ENCODE measurements around the gene TMEM108. TPM values are rescaled to one million over a fixed set of nuclear protein-coding genes. Genes with fewer than 3 reads are reported as not detected.

The TMEM108 gene
- total RNA-seq, 3 donors from 2014 or later, result not detected

DNA sequence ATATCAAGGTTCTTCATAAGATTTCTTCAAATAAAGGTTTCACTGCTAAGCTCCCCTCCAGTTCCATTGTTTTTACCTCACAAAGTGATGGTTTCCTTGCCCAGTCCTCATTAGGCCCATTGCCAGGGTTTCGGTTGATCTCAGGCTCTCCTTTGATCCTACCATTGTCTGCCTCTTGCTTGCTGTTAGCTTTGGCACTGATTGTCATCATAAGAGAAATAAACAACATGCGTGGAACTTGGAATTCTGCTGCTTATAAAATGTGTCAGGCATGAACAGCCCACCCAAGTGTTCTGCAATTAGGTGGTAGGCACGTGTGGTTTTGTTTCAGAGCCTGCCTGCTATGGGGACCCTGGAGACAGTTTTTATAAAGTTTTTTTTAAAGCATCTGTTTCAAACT lies 254.1 kb downstream of the TMEM108 start:
- H3K4me3 Mint-ChIP-seq, result no peak overlapping the region
- no peaks in the 10 kb centered on the region for H3K9me3 Mint-ChIP-seq
- DNase-seq, result no peak
- no peaks in the 10 kb centered on the region for H3K36me3 Mint-ChIP-seq (ENCODE audit: insufficient read depth)
- ATAC-seq, result no peak
- peaks cover 3% of the 10 kb centered on the region for H3K27me3 Mint-ChIP-seq (ENCODE audit: low read depth)
- no peaks in the 10 kb centered on the region for H3K4me1 Mint-ChIP-seq (ENCODE audit: low read depth)

DNA sequence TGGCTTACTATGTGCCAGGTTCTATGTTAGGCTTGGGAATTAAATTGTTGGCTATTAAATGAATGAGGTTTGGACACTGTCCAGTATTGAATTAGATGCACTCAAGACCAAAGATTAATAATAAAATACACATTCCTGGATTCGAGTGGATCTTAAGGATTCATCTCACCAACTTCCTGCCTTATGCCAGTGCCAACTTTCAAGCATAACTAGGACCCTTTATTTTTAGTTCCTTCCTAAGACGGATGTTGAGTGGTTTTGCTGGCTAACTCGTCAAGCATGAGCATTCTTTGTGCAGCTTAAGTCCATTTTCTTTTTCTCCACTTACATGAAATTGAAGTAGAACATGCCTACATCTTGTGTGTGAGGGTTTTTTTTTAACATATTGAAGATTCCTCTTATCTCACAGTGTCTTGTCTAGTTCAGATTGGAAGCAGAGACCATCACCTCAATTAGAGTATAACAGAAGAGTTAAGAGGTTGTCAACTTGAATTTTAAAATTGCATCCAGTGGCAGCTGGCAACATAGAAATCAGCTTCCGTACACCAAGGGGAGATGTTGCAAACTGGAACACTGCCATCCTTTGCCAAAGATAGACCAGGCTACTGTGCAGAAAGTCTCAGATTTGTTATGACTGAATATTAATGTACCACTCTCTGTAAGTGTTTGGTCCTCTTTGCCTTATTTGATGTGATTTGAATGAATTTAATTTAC lies 255.4 kb downstream of the TMEM108 start:
- H3K4me1 Mint-ChIP-seq (ENCODE audit: low read depth), result no peaks in the 10 kb centered on the region
- ATAC-seq (no peak), DNase-seq (no peak)
- peaks cover 3% of the 10 kb centered on the region for H3K27me3 Mint-ChIP-seq (ENCODE audit: low read depth)
- H3K36me3 Mint-ChIP-seq (ENCODE audit: insufficient read depth), result no peaks in the 10 kb centered on the region
- no peaks in the 10 kb centered on the region for H3K9me3 Mint-ChIP-seq
- H3K4me3 Mint-ChIP-seq, result no peak overlapping the region

DNA sequence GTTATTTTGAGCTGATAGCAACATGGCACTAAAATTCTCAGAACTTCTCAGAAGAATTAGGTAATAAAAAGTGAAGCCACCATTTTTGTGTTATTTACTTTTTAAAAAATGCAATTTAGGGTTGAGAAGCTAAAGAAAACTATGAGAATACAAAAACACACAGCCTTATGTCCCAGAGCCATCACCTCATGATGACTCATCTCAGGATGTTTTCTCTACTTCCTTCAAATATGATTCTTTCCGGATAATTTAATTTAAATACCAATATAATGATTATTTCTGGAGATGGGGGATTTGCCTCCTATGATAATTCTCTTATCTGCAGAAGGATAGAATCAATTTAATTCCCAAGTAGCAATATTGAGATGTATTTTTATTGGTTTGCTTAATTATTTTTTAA lies 256.1 kb downstream of the TMEM108 start:
- ATAC-seq (no peak), DNase-seq (no peak)
- Mint-ChIP-seq H3K9me3 (no peaks in the 10 kb centered on the region), H3K4me3 (no peak overlapping the region), H3K36me3 (ENCODE audit: insufficient read depth) (no peaks in the 10 kb centered on the region), H3K4me1 (ENCODE audit: low read depth) (no peaks in the 10 kb centered on the region), H3K27me3 (ENCODE audit: low read depth) (peaks cover 3% of the 10 kb centered on the region)

DNA sequence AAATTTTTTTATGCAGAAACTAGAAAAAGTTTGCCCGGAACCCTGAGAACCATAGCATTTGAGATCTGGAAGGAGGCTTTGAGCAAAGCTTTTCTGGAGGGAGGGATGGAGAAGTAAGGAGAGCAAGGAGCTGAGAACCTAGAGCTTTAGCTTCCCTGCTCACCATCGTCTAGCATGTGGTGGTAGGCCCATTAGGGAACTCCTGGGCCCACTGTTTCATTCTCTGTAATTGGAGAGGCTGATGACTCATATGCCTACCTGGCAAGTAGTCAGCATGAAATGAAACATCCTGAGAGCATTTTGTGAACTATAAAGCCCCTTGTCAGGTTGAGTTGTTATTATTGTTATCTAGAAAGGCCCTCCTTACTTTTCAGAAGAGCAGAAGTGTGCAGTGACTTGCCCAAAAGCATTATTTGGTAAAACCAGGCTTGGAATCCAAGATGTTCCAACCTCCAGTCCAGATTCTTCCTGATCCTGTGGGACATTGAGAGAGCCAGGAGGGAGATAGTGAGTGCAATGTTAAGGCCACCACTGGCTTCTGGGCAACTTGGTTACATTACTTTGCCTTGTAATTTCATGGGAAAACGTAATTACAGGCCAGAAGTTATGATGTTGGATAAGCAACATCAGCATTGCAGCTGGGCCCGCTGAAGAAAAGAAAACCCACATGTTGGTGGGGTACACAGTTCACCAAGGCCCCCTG lies 257.2 kb downstream of the TMEM108 start:
- Mint-ChIP-seq H3K4me1 (ENCODE audit: low read depth) (no peaks in the 10 kb centered on the region), H3K4me3 (no peak overlapping the region), H3K36me3 (ENCODE audit: insufficient read depth) (no peaks in the 10 kb centered on the region), H3K27me3 (ENCODE audit: low read depth) (no peaks in the 10 kb centered on the region), H3K9me3 (no peaks in the 10 kb centered on the region)
- ATAC-seq, result peak in 1 of 2 donors; percentile 51
- no peak for DNase-seq

DNA sequence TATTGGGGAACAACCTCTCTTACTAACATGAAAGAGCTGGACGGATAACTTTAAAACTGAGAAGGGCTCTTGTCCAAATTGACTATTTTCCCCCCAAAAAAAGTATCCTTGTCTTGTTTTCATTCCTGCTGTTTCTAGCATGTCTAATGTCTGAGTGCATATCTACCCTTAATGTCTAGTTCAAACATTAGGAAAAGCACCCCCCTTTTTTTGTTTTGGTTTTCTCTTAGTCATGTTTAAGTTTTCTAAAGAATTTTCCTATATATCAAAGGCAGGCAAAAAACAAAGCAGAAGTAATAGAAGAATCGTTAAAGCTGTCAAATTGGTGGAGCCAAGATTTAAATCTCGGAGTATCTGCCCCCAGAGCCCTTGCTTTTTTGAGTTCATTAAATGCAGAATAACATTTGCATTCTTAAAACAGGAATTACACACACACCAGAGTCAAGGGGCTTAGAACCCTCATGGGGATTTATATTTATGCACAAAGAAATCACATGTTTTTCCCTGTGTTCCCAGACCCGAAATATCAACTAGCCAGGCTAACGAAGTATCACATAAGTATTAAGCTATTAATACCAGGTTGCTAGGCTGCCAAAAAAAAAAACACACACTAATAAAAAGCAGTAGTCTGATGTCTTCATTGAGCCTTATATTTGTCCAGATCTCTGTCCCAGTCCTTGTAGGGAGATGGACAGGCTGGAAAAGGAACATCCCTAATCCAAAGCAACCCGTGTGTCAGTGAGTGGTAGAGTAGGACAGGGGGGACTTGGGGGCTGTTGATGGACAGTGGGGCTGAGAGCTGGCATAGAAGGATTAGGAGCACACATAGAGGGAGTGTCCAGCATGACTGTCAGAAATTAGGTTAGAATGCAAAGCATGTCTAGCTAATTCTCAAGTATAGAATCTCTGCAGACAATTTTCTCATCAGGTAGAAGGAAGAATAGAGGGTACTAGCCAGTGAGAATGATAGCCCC lies 258.0 kb downstream of the TMEM108 start:
- no peaks in the 10 kb centered on the region for H3K9me3 Mint-ChIP-seq
- H3K36me3 Mint-ChIP-seq (ENCODE audit: insufficient read depth), result no peaks in the 10 kb centered on the region
- H3K4me3 Mint-ChIP-seq, result no peak overlapping the region
- H3K27me3 Mint-ChIP-seq (ENCODE audit: low read depth), result no peaks in the 10 kb centered on the region
- no peaks in the 10 kb centered on the region for H3K4me1 Mint-ChIP-seq (ENCODE audit: low read depth)
- no peak for DNase-seq
- ATAC-seq, result no peak

DNA sequence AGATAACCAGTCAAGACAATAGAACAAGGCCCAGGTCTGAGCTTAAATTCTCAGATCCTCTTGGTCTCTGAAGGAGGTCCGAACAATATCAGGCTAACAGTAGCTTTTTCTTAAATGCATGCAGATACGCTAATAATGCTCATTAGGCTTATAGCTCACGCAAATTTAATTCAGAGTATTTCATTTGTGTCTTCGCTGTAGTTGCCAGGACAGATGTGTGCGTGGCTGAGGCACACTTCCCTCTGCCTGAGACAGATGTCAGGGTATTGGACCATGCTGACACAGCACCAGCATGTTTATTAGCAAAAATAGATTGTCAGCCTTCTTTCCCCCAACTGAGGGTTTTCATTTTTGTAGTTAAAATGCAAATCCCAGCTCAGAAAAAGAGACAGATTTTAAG lies 258.8 kb downstream of the TMEM108 start:
- H3K27me3 Mint-ChIP-seq (ENCODE audit: low read depth), result no peaks in the 10 kb centered on the region
- H3K9me3 Mint-ChIP-seq, result no peaks in the 10 kb centered on the region
- H3K4me1 Mint-ChIP-seq (ENCODE audit: low read depth), result no peaks in the 10 kb centered on the region
- no peak overlapping the region for H3K4me3 Mint-ChIP-seq
- no peak for DNase-seq
- H3K36me3 Mint-ChIP-seq (ENCODE audit: insufficient read depth), result no peaks in the 10 kb centered on the region
- ATAC-seq, result no peak

DNA sequence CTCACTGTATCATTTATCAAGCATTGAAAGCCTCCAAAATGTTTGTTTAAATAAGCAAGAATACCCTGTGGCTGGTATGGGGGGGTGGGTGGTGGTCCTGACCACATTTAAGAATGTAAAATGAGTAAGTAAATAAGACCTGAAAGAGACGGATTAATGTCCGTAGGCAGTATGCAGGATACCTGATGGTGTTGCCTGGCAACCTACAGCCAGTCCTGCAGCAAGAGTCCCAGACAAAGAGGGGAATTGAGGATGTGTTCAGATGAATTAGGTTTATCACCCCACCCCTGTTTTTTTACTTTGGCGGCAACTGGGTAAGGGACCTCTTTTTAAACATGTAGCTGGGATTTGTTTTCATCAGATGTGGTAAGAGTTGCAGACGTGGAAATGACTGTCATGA lies 261.9 kb downstream of the TMEM108 start:
- no peak for ATAC-seq
- no peaks in the 10 kb centered on the region for H3K36me3 Mint-ChIP-seq (ENCODE audit: insufficient read depth)

DNA sequence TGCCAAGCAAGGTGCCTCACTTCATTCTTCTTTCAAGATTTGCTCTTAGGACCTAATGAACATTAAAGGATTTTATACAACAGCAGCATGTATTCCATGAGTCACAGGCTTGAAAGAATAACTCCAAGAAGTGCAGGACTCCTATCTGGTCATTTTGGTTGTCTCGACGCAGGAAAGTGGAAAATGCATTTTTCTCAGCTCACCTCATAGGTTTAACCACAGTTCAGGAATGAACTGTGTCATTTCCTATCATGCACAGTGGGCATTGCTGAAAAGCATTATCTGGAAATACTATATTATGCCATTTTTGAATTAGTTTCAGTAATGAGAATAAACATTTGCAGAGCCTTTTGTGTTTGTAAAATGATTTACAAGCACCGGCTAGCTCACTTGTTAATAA lies 263.0 kb downstream of the TMEM108 start:
- Mint-ChIP-seq H3K4me1 (ENCODE audit: low read depth) (no peaks in the 10 kb centered on the region), H3K36me3 (ENCODE audit: insufficient read depth) (no peaks in the 10 kb centered on the region), H3K27me3 (ENCODE audit: low read depth) (no peaks in the 10 kb centered on the region), H3K9me3 (no peaks in the 10 kb centered on the region), H3K4me3 (no peak overlapping the region)
- ATAC-seq (no peak), DNase-seq (no peak)

More for the DNA sequence above, 261.9 kb downstream of the TMEM108 start:
- DNase-seq, result no peak
- no peaks in the 10 kb centered on the region for H3K9me3 Mint-ChIP-seq
- H3K27me3 Mint-ChIP-seq (ENCODE audit: low read depth), result no peaks in the 10 kb centered on the region
- no peaks in the 10 kb centered on the region for H3K4me1 Mint-ChIP-seq (ENCODE audit: low read depth)
- H3K4me3 Mint-ChIP-seq, result no peak overlapping the region

DNA sequence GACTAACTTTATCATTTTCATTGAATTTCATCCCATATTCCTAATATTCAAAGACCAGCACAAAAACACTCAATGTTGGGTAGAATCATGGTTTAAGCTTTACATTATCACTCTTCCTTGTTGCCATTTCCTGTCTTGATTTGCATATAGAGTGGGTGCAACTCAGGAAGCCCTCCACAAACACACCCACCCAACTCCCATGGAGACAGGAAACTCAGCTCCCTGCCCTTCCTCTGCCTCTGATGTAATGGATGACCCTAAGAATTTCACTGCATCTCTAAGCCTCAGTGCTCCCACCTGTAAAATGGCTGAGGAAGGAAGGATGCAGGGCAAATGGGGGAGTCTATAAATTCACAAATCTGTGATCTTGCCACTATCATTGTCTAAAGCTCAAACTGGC lies 263.5 kb downstream of the TMEM108 start:
- ATAC-seq (no peak), DNase-seq (no peak)
- H3K9me3 Mint-ChIP-seq, result no peaks in the 10 kb centered on the region
- H3K27me3 Mint-ChIP-seq (ENCODE audit: low read depth), result no peaks in the 10 kb centered on the region
- no peaks in the 10 kb centered on the region for H3K4me1 Mint-ChIP-seq (ENCODE audit: low read depth)
- no peaks in the 10 kb centered on the region for H3K36me3 Mint-ChIP-seq (ENCODE audit: insufficient read depth)
- no peak overlapping the region for H3K4me3 Mint-ChIP-seq

DNA sequence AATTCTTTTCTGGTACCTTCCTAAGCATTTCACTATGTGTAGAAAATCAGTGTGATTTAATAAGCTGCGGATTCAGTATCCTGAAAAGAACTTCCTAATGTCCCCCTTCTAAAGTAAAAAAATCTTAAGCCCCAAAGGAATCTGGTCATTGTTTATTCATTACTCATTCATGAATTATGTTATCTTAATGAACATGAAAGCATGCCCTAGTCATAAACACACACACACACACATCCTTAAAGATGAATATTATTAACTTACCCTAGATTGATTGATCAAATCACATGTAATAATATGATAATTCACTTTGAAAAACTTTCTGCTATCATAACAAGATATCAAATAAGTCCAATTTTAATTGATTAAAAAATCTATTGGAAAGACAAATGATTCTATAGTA lies 265.2 kb downstream of the TMEM108 start:
- Mint-ChIP-seq H3K4me3 (no peak overlapping the region), H3K4me1 (ENCODE audit: low read depth) (no peaks in the 10 kb centered on the region), H3K9me3 (peaks cover 5% of the 10 kb centered on the region), H3K27me3 (ENCODE audit: low read depth) (no peaks in the 10 kb centered on the region), H3K36me3 (ENCODE audit: insufficient read depth) (no peaks in the 10 kb centered on the region)
- DNase-seq, result no peak
- ATAC-seq, result no peak

DNA sequence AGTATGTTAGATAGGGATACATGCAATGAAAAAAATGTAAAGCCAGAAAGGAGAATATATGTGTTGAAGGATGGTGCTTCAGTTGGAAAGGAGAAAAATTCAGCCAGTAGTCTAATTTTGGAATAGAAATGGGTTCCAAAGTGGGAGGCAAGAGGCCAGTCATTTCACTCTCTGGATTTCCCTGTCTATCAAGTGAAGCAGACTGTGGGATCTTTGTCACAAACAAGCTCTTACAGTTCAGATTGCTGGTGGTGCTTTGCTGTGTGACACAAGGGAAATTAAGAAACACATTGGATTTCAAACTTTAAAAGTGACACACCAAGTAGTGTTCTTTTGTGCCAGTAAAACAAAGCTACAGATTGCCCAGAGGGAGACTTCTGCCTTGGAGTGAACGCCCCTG lies 279.7 kb downstream of the TMEM108 start:
- Mint-ChIP-seq H3K4me1 (ENCODE audit: low read depth) (no peaks in the 10 kb centered on the region), H3K27me3 (ENCODE audit: low read depth) (peaks cover 13% of the 10 kb centered on the region), H3K36me3 (ENCODE audit: insufficient read depth) (peaks cover 3% of the 10 kb centered on the region), H3K9me3 (peaks cover 21% of the 10 kb centered on the region), H3K4me3 (no peak overlapping the region)
- ATAC-seq (no peak), DNase-seq (no peak)

DNA sequence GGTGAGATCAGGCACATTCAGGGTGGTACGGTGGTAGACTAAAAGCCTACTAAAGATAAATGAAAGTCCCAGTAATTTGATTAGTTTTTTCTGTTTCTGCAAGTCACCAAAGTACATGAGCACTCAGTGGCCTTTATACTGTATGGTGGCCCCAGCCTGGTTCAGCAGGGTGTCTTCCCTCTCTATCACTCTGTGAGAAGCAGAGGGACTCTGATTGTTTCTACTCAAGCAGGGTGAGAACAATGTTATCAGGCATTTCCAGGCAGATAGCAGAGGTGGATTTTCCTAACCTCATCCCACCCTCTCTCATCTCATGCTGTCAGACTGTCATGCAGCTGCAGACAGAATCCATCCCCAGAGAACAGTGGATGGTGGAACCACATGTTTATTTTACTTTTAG lies 290.2 kb downstream of the TMEM108 start:
- peaks cover 4% of the 10 kb centered on the region for H3K9me3 Mint-ChIP-seq
- no peak overlapping the region for H3K4me3 Mint-ChIP-seq
- no peak for ATAC-seq

DNA sequence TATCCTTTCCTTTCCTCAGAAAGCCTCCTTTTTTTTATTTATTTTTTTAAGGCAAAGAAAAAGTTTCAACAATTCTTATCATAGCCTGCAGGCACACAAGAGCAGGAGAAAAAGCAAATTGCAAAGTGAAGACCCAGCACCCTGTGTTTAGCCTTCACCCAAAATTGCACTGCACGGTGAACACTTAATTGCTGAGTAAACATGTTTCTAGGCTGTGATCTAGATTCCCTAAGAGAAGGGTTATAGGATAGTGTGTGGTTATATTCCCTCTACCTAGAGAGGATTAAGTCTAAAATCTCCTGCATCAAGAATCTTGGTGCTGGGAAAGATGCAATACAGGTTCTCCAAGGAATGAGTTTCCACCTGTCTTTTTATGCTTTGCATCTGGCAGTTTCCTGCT lies 291.4 kb downstream of the TMEM108 start:
- ATAC-seq, result no peak
- H3K9me3 Mint-ChIP-seq, result no peaks in the 10 kb centered on the region
- no peak for DNase-seq
- no peaks in the 10 kb centered on the region for H3K4me1 Mint-ChIP-seq (ENCODE audit: low read depth)
- H3K27me3 Mint-ChIP-seq (ENCODE audit: low read depth), result peaks cover 7% of the 10 kb centered on the region
- no peaks in the 10 kb centered on the region for H3K36me3 Mint-ChIP-seq (ENCODE audit: insufficient read depth)
- H3K4me3 Mint-ChIP-seq, result no peak overlapping the region

More for the DNA sequence above, 290.2 kb downstream of the TMEM108 start:
- Mint-ChIP-seq H3K4me1 (ENCODE audit: low read depth) (no peaks in the 10 kb centered on the region), H3K36me3 (ENCODE audit: insufficient read depth) (no peaks in the 10 kb centered on the region), H3K27me3 (ENCODE audit: low read depth) (peaks cover 4% of the 10 kb centered on the region)
- no peak for DNase-seq

DNA sequence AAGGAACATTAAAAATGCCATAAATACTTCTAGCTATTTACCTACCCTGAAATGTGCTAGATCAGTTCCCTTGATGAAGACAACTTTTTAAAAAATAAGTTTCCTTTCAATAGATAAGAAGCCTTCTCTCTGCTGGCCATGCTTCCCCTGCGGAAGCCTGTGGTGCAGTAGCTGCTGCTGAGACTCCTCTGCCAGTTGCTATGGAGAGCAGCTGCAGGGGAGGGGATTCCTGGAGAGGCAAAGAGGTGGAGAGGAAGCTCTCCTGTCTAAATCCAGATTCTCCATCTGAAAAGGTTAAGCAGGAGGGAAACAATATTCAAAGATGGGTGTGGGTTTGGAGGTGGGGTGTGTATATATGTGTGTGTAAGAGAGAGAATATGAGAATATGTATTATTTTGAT lies 291.9 kb downstream of the TMEM108 start:
- Mint-ChIP-seq H3K36me3 (ENCODE audit: insufficient read depth) (no peaks in the 10 kb centered on the region), H3K9me3 (no peaks in the 10 kb centered on the region), H3K4me1 (ENCODE audit: low read depth) (no peaks in the 10 kb centered on the region), H3K27me3 (ENCODE audit: low read depth) (peaks cover 7% of the 10 kb centered on the region), H3K4me3 (no peak overlapping the region)
- DNase-seq, result no peak
- no peak for ATAC-seq
